ENCODE data around the gene DNAH8. TPM values are rescaled to one million over a fixed set of nuclear protein-coding genes. Genes with fewer than 3 reads are reported as not detected.

DNAH8 gene
- total RNA-seq, 1 donor from 2014 or later = not detected

- Mint-ChIP-seq H3K4me3 (ENCODE audit: unreplicated experiment) (no peak overlapping the region), H3K36me3 (ENCODE audit: low read depth, unreplicated experiment) (no peaks in the 10 kb centered on the region), H3K4me1 (ENCODE audit: low read depth, unreplicated experiment) (no peaks in the 10 kb centered on the region), H3K9me3 (ENCODE audit: unreplicated experiment) (peaks cover 3% of the 10 kb centered on the region), H3K27me3 (ENCODE audit: low read depth, unreplicated experiment) (no peaks in the 10 kb centered on the region), H3K27ac (ENCODE audit: unreplicated experiment) (no peak overlapping the region)
- Histone ChIP-seq H3K9me3 (ENCODE audit: insufficient read depth, low read depth, low read length) (no peaks in the 10 kb centered on the region), H3K79me2 (ENCODE audit: insufficient read depth, low read length) (no peaks in the 10 kb centered on the region), H3K4me1 (ENCODE audit: insufficient read depth, low read length) (no peaks in the 10 kb centered on the region), H3K27me3 (ENCODE audit: insufficient read depth, low read length) (no peaks in the 10 kb centered on the region), H3K4me3 (ENCODE audit: insufficient read depth, low read depth, low read length) (no peak overlapping the region), H3K4me2 (ENCODE audit: low read length) (no peak overlapping the region), H3K9ac (ENCODE audit: low read length) (no peak overlapping the region), H3K36me3 (ENCODE audit: insufficient read depth, low read length) (no peaks in the 10 kb centered on the region), H3K27ac (ENCODE audit: low read depth, low read length) (no peak overlapping the region), H2AFZ (ENCODE audit: low read depth, low read length) (no peak overlapping the region), H4K20me1 (ENCODE audit: insufficient read depth, low read length) (no peaks in the 10 kb centered on the region)
- no peak for FAIRE-seq
- no peak for DNase-seq (ENCODE audit: low read depth)
- no peak for TF ChIP-seq EZH2 (IDR thresholded peaks at IDR 0.05; ENCODE audit: insufficient read depth, low read length)
- TF ChIP-seq CTCF (IDR thresholded peaks at IDR 0.05; ENCODE audit: insufficient read depth, low read depth, low read length) = no peak
These were observed 109.3 kb downstream of the DNAH8 start for GRCh38 chr6:38824243-38824894.

GRCh38 chr6:38827024-38827423 is 111.9 kb downstream of the DNAH8 start:
- Histone ChIP-seq H3K4me3 (ENCODE audit: insufficient read depth, low read depth, low read length) (no peak overlapping the region), H3K27me3 (ENCODE audit: insufficient read depth, low read length) (no peaks in the 10 kb centered on the region), H2AFZ (ENCODE audit: low read depth, low read length) (no peak overlapping the region), H3K79me2 (ENCODE audit: insufficient read depth, low read length) (no peaks in the 10 kb centered on the region), H3K36me3 (ENCODE audit: insufficient read depth, low read length) (no peaks in the 10 kb centered on the region), H4K20me1 (ENCODE audit: insufficient read depth, low read length) (no peaks in the 10 kb centered on the region), H3K9ac (ENCODE audit: low read length) (no peak overlapping the region), H3K4me1 (ENCODE audit: insufficient read depth, low read length) (no peaks in the 10 kb centered on the region), H3K27ac (ENCODE audit: low read depth, low read length) (no peak overlapping the region), H3K9me3 (ENCODE audit: insufficient read depth, low read depth, low read length) (no peaks in the 10 kb centered on the region), H3K4me2 (ENCODE audit: low read length) (no peak overlapping the region)
- Mint-ChIP-seq H3K27me3 (ENCODE audit: low read depth, unreplicated experiment) (no peaks in the 10 kb centered on the region), H3K36me3 (ENCODE audit: low read depth, unreplicated experiment) (no peaks in the 10 kb centered on the region), H3K9me3 (ENCODE audit: unreplicated experiment) (peaks cover 7% of the 10 kb centered on the region), H3K4me3 (ENCODE audit: unreplicated experiment) (no peak overlapping the region), H3K4me1 (ENCODE audit: low read depth, unreplicated experiment) (no peaks in the 10 kb centered on the region), H3K27ac (ENCODE audit: unreplicated experiment) (no peak overlapping the region)
- no peak for DNase-seq (ENCODE audit: low read depth)
- FAIRE-seq = no peak
- TF ChIP-seq CTCF (IDR thresholded peaks at IDR 0.05; ENCODE audit: insufficient read depth, low read depth, low read length) (no peak), EZH2 (IDR thresholded peaks at IDR 0.05; ENCODE audit: insufficient read depth, low read length) (no peak)

- Histone ChIP-seq H3K27ac (ENCODE audit: low read depth, low read length) (no peak overlapping the region), H3K4me3 (ENCODE audit: insufficient read depth, low read depth, low read length) (no peak overlapping the region), H3K9me3 (ENCODE audit: insufficient read depth, low read depth, low read length) (no peaks in the 10 kb centered on the region), H3K79me2 (ENCODE audit: insufficient read depth, low read length) (no peaks in the 10 kb centered on the region), H3K27me3 (ENCODE audit: insufficient read depth, low read length) (no peaks in the 10 kb centered on the region), H3K4me1 (ENCODE audit: insufficient read depth, low read length) (no peaks in the 10 kb centered on the region), H3K36me3 (ENCODE audit: insufficient read depth, low read length) (no peaks in the 10 kb centered on the region), H2AFZ (ENCODE audit: low read depth, low read length) (no peak overlapping the region), H3K4me2 (ENCODE audit: low read length) (no peak overlapping the region), H3K9ac (ENCODE audit: low read length) (no peak overlapping the region), H4K20me1 (ENCODE audit: insufficient read depth, low read length) (no peaks in the 10 kb centered on the region)
- Mint-ChIP-seq H3K27me3 (ENCODE audit: low read depth, unreplicated experiment) (no peaks in the 10 kb centered on the region), H3K36me3 (ENCODE audit: low read depth, unreplicated experiment) (no peaks in the 10 kb centered on the region), H3K9me3 (ENCODE audit: unreplicated experiment) (peaks cover 7% of the 10 kb centered on the region), H3K4me3 (ENCODE audit: unreplicated experiment) (no peak overlapping the region), H3K4me1 (ENCODE audit: low read depth, unreplicated experiment) (no peaks in the 10 kb centered on the region), H3K27ac (ENCODE audit: unreplicated experiment) (no peak overlapping the region)
- no peak for TF ChIP-seq CTCF (IDR thresholded peaks at IDR 0.05; ENCODE audit: insufficient read depth, low read depth, low read length)
- no peak for TF ChIP-seq EZH2 (IDR thresholded peaks at IDR 0.05; ENCODE audit: insufficient read depth, low read length)
- FAIRE-seq (no peak), DNase-seq (ENCODE audit: low read depth) (no peak)
These were observed 116.8 kb downstream of the DNAH8 start for GRCh38 chr6:38831865-38832264.
